Lower lobe of right lung (tissue), 2 donors: Measurements from ENCODE around the gene PIGS. TPM values are rescaled to one million over a fixed set of nuclear protein-coding genes. Genes with fewer than 3 reads are reported as not detected.
A peak's percentile ranks its signal among the peaks of the same experiment; 100 is the strongest.

ENCODE experiments used
- ATAC-seq, 2 donors: fragments of 200-7000 bp; cut with Tn5 transposase; one replicate each; pipeline ENCODE4 v1.9.1; 2020 to 2022; ENCODE audit warnings: mild to moderate bottlenecking in 2 of 2, moderate library complexity in 2 of 2
- DNase-seq: peaks from one replicate; pipeline ENCODE4 v3.0.0-alpha.2; 2020
- H3K27ac ChIP-seq: fragments of 200-600 bp; one replicate; pipeline ENCODE4 v1.8.0; 2022
- H3K27me3 ChIP-seq: fragments of 200-600 bp; one replicate; pipeline ENCODE4 v1.8.0; 2022; ENCODE audit warnings: low read depth
- H3K36me3 ChIP-seq: fragments of 200-600 bp; one replicate; pipeline ENCODE4 v1.8.0; 2022; ENCODE audit warnings: mild to moderate bottlenecking
- H3K4me1 ChIP-seq: fragments of 200-600 bp; one replicate; pipeline ENCODE4 v1.8.0; 2022
- H3K4me3 ChIP-seq: fragments of 200-600 bp; one replicate; pipeline ENCODE4 v1.8.0; 2022; ENCODE audit warnings: mild to moderate bottlenecking
- H3K9me3 ChIP-seq: fragments of 200-600 bp; one replicate; pipeline ENCODE4 v1.8.0; 2022
- intact Hi-C: fragments of 100-400 bp; cut with DNase I; formaldehyde crosslinking; loops from one replicate; pipeline ENCODE4 v1.11.0; 2022
- total RNA-seq: library from RNA; stranded (reverse); fragmentation: NEBNext Ultra II Directional; extraction: Animal tissue kit (Norgen Biotek cat#: 25700); gene quantifications from one replicate; pipeline ENCODE4 v1.2.1, GENCODE V29; 2021
- TF ChIP-seq, protein P1 (sequence below): fragments of 200-600 bp; IDR thresholded peaks from one replicate; pipeline ENCODE4 v1.8.0; 2022; ENCODE audit warnings: antibody characterized with exemption, mild to moderate bottlenecking
- donor health status: DM: no; HTN: yes; CAD: no; lungs with severe emphysema.

PIGS gene
- total RNA-seq, 1 donor from 2014 or later, result 45.3 TPM

DNA sequence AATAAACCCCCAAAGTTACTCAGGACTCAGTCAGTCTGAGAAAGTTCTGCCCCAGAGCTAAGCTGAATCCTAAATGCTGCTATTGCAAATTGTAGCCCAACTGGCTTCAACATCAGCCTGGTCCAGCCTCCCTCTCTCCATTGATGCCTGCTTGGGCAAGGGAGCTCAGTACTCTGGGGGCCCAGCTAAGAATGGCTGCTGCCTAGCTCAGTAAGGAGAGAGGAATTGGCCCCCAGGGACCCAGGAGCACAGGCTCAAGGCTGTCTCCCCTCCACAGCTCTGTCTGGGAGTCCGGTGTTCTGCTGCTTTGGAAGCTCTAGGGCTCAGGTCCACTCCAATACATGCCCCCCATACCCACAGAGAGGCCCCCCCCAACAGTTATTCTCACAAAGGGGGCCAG is 20.5 kb downstream of the PIGS start:
- TF ChIP-seq, protein P1, sequence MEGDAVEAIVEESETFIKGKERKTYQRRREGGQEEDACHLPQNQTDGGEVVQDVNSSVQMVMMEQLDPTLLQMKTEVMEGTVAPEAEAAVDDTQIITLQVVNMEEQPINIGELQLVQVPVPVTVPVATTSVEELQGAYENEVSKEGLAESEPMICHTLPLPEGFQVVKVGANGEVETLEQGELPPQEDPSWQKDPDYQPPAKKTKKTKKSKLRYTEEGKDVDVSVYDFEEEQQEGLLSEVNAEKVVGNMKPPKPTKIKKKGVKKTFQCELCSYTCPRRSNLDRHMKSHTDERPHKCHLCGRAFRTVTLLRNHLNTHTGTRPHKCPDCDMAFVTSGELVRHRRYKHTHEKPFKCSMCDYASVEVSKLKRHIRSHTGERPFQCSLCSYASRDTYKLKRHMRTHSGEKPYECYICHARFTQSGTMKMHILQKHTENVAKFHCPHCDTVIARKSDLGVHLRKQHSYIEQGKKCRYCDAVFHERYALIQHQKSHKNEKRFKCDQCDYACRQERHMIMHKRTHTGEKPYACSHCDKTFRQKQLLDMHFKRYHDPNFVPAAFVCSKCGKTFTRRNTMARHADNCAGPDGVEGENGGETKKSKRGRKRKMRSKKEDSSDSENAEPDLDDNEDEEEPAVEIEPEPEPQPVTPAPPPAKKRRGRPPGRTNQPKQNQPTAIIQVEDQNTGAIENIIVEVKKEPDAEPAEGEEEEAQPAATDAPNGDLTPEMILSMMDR, result no peak
- ATAC-seq, result no peak
- H3K27ac ChIP-seq, result no peak overlapping the region
- peaks cover 35% of the 10 kb centered on the region for H3K36me3 ChIP-seq
- H3K9me3 ChIP-seq, result no peaks in the 10 kb centered on the region
- no peak overlapping the region for H3K4me3 ChIP-seq
- H3K4me1 ChIP-seq, result peaks cover 43% of the 10 kb centered on the region
- DNase-seq, result no peak
- no peaks in the 10 kb centered on the region for H3K27me3 ChIP-seq
- intact Hi-C loops, result no loop called here

DNA sequence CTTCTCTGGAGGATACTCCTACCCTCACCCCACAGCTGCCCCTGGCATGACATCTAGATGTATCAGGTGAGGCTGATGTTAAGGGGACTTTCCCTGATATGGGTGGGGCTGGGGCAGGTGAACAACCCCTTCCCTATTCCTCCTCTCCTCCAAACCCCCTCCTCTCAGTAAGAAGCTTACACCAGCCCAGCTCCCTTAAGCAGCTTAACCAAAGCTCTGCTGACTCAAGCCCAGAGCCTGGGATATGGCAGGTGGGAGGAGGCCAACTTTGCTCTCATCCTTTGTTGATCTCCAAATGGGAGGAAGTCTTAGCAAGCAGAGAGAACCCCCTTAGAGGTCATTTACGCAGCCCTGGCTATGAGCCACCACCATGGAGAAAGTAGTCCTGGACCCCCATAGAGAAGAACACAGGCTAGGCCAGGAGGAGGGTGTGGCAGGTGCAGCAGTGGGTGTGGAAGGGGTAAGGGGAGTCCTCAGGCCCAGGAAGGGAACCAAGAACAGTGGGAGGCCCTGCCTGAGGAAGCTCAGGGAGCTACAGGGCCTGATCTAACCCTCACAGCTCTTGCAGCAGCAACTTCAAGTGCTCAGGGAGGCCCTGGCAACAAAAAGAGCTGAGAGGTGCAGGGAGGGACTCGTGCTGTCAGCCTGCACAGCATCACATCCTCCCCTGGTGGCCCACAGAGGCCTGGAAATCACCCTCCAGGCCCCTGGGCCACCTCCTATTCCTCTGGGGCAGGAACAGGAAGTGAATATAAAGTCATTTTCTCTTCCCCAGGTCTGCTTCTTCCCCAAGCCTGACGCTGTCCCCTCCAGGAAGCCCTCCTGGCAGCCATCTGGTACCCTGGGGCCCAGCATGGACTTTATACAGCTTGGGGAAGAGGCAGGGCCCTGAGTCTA is 21.8 kb downstream of the PIGS start:
- no peaks in the 10 kb centered on the region for H3K9me3 ChIP-seq
- H3K36me3 ChIP-seq, result peaks cover 22% of the 10 kb centered on the region
- no peak overlapping the region for H3K4me3 ChIP-seq
- H3K27me3 ChIP-seq, result no peaks in the 10 kb centered on the region
- peaks cover 43% of the 10 kb centered on the region for H3K4me1 ChIP-seq
- TF ChIP-seq, protein P1, result no peak
- intact Hi-C loops, result loop anchor here (10.0 kb wide), 1 partner anchor 55 kb away; no protein-coding TSS in a partner anchor
- H3K27ac ChIP-seq, result no peak overlapping the region
- no peak for ATAC-seq
- no peak for DNase-seq

DNA sequence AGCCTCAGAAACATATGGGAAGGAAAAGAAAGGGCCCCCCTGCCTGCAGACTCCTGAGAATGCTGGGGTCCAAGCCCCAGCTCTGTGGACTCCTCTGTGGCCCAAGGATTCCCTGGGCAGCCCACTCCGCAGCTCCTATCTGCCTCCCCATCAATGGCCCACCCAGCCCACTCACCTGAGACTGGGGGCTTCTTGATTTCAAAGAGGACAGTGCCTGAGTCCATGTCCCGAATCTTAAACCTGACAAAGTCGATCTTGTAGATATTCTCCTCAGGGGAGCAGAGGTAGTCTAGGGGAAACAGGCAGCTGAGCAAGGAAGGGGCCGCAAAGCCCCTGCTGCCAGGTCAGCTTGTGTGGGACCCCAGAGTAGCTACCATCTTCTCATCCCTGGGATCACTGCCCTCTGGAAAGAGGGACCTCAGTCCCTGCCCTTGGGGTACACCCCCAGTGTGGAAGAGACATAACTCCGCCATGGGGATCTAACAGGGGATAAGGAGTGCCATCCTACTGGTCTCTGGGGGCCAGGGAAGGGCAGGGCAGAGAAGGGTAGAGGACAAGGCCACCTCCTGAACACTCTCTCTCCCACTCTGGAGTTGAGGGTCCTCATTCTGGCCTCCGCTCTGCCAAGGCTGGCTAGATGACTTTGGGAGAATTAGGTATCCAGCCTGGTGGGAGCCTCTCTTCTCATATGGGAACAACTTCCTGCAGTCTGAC is 22.8 kb downstream of the PIGS start:
- Histone ChIP-seq H3K27ac (no peak overlapping the region), H3K36me3 (peaks cover 12% of the 10 kb centered on the region), H3K4me1 (peaks cover 43% of the 10 kb centered on the region), H3K4me3 (no peak overlapping the region), H3K27me3 (no peaks in the 10 kb centered on the region), H3K9me3 (no peaks in the 10 kb centered on the region)
- TF ChIP-seq, protein P1, result peak; percentile 5
- no peak for ATAC-seq
- intact Hi-C loops, result loop anchor here (10.0 kb wide), 1 partner anchor 54 kb away; no protein-coding TSS in a partner anchor
- DNase-seq, result no peak

DNA sequence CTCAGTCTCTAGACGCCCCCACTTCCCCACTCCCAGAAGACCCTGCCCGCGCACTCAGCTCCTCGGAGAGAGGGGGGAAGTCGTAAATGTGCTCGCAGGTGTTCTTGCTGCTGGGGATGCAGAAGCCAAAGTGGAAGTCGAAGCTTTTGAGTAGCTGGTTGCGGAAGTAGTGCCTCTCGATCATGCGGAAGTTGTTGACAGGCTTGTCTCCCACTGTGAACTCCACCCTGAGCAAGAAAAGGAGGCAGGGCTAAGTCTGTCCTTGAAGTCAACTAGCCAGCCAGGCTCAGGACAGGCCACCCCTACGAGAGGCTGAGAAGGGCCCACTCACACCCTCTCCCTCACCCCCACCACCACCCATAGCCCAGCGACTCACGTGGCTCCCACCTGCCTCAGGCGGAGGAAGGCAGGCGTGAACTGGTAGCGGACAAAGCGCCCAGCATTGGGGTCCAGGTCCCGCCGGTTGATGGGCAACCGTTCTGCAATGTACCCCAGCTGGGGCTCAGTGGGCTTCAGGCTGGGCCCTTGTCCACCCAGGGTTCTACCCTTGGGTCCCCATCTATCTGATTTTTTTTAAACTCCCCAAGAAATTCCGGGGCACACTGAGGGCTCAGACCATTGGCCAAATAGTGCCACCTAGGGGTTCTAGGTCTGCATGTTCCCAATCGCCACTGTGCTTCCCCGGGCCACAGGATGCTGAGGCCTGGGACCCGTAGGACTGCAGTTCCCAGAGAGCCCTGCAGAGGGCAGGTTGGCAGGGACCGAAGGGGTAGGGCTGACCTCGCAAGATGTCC is 23.5 kb downstream of the PIGS start:
- H3K27me3 ChIP-seq, result no peaks in the 10 kb centered on the region
- no peak overlapping the region for H3K4me3 ChIP-seq
- peak overlapping the region; percentile 21 for H3K27ac ChIP-seq
- H3K36me3 ChIP-seq, result peaks cover 12% of the 10 kb centered on the region
- TF ChIP-seq, protein P1, result peak; percentile 93
- ATAC-seq, result peak; percentile 73 to 84
- peak; percentile 82 for DNase-seq
- no peaks in the 10 kb centered on the region for H3K9me3 ChIP-seq
- intact Hi-C loops, result loop anchor here (10.0 kb wide), 1 partner anchor 53 kb away; no protein-coding TSS in a partner anchor
- peaks cover 39% of the 10 kb centered on the region for H3K4me1 ChIP-seq

- Histone ChIP-seq H3K36me3 (peaks cover 12% of the 10 kb centered on the region), H3K4me1 (peaks cover 36% of the 10 kb centered on the region), H3K4me3 (no peak overlapping the region), H3K9me3 (no peaks in the 10 kb centered on the region), H3K27me3 (no peaks in the 10 kb centered on the region), H3K27ac (peak overlapping the region; percentile 21)
- ATAC-seq (no peak), DNase-seq (no peak)
- intact Hi-C loops, result loop anchor here (10.0 kb wide), 1 partner anchor 52 kb away; no protein-coding TSS in a partner anchor
- TF ChIP-seq, protein P1, result no peak
These were observed 24.2 kb downstream of the PIGS start for GRCh38 chr17:28547096-28547622.
